Posterior cingulate gyrus (tissue), 11 donors: Measurements from ENCODE around the gene CSNK1A1.
"Not testable (repeated sequence)": the region's sequence is repeated elsewhere in the genome, so short reads cannot be mapped to it uniquely, and the experiment has no call there.

Experiments used
- DNase-seq, 10 donors: peaks; one replicate each; pipeline versions ENCODE4 v3.0.0 to v3.0.0-alpha.2; 2020 to 2021; ENCODE audit warnings: mixed read lengths in 3 of 10
- intact Hi-C: fragments of 100-400 bp; cut with DNase I; formaldehyde crosslinking; loops from one replicate; pipeline ENCODE4 v1.15.1; 2023

CSNK1A1 gene

GRCh38 chr5:149551227-149552037, at the start of gene CSNK1A1:
CSNK1A1 (minus strand) TSS chr5:149551439; CDS start chr5:149550964, 475 bp downstream.
- peak; percentile 94 to 99 (median 96) for DNase-seq
- intact Hi-C loops = loop anchor here (1.0 to 5.0 kb wide), 2 partner anchors 34 to 109 kb away; no protein-coding TSS in a partner anchor

- intact Hi-C loops = no loop called here
- no peak for DNase-seq
Observed at GRCh38 chr5:149600932-149601331, 49.7 kb upstream of the CSNK1A1 start.

GRCh38 chr5:149599375-149599774, 48.1 kb upstream of the CSNK1A1 start:
- intact Hi-C loops = no loop called here
- DNase-seq = no peak

GRCh38 chr5:149598966-149599365, 47.7 kb upstream of the CSNK1A1 start:
- intact Hi-C loops = no loop called here
- DNase-seq = peak in 1 of 10 donors; percentile 74

- DNase-seq, intact Hi-C loops: not testable (repeated sequence)
Observed at GRCh38 chr5:149598234-149598633, 47.0 kb upstream of the CSNK1A1 start.

- intact Hi-C loops = no loop called here
- peak in 1 of 10 donors; percentile 61 for DNase-seq
Observed at GRCh38 chr5:149597618-149598017, 46.4 kb upstream of the CSNK1A1 start.

- DNase-seq = no peak
- intact Hi-C loops = no loop called here
Observed at GRCh38 chr5:149596712-149597111, 45.5 kb upstream of the CSNK1A1 start.

- intact Hi-C loops, DNase-seq: not testable (repeated sequence)
Observed at GRCh38 chr5:149595105-149595504, 43.9 kb upstream of the CSNK1A1 start.

GRCh38 chr5:149594206-149594895, 43.1 kb upstream of the CSNK1A1 start:
- intact Hi-C loops = no loop called here
- DNase-seq = no peak

GRCh38 chr5:149593370-149593769, 42.1 kb upstream of the CSNK1A1 start:
- intact Hi-C loops = no loop called here

GRCh38 chr5:149588936-149589335, 37.7 kb upstream of the CSNK1A1 start:
- intact Hi-C loops = no loop called here
- no peak for DNase-seq

More at GRCh38 chr5:149593370-149593769, 42.1 kb upstream of the CSNK1A1 start:
- DNase-seq = no peak

GRCh38 chr5:149586708-149587318, 35.6 kb upstream of the CSNK1A1 start:
- no peak for DNase-seq
- intact Hi-C loops = no loop called here

- DNase-seq = no peak
- intact Hi-C loops = no loop called here
Observed at GRCh38 chr5:149585910-149586309, 34.7 kb upstream of the CSNK1A1 start.

- intact Hi-C loops = no loop called here
- no peak for DNase-seq
Observed at GRCh38 chr5:149584121-149584520, 32.9 kb upstream of the CSNK1A1 start.

- DNase-seq = peak in 7 of 10 donors; percentile 20 to 89 (median 51)
- intact Hi-C loops = no loop called here
Observed at GRCh38 chr5:149583394-149583793, 32.2 kb upstream of the CSNK1A1 start.

- peak in 3 of 10 donors; percentile 10 to 38 (median 29) for DNase-seq
- intact Hi-C loops = no loop called here
Observed at GRCh38 chr5:149581931-149582768, 30.9 kb upstream of the CSNK1A1 start.

- intact Hi-C loops = no loop called here
Observed at GRCh38 chr5:149581192-149581861, 30.1 kb upstream of the CSNK1A1 start, which contains the start of gene ARHGEF37. ARHGEF37 (plus strand) TSS chr5:149581498; CDS start chr5:149597770, 16,272 bp downstream.

GRCh38 chr5:149580808-149581191, 29.6 kb upstream of the CSNK1A1 start:
- no peak for DNase-seq
- intact Hi-C loops = no loop called here

More at GRCh38 chr5:149581192-149581861, 30.1 kb upstream of the CSNK1A1 start, which contains the start of gene ARHGEF37:
- peak; percentile 79 to 98 (median 90) for DNase-seq

GRCh38 chr5:149578896-149579295, 27.7 kb upstream of the CSNK1A1 start:
- intact Hi-C loops = no loop called here
- DNase-seq = no peak
